ENCODE measurements around the gene MYH6.
"Not testable (repeated sequence)": the region's sequence is repeated elsewhere in the genome, so short reads cannot be mapped to it uniquely, and the experiment has no call there.

The MYH6 gene

DNA sequence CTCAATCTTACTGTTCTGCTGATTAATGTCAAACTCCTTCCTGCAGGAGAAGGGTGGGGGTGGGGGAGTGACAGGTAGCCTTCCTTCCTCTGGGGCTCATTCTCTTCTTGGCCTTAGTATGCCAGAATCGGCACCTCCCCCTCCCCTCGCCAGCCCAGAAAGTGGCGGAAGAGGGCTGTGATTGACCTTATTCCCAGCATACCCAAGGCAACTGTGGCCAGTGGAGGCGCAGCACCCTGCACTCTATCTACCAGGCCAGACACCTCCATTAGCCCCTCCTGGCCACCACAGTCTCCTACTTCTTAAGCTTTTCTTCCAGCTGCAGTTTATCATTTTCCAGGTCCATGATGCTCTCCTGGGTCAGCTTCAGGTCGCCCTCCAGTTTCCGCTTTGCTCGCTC, 15.5 kb downstream of the MYH6 start:
- DNase-seq (ENCODE audit: low spot score) = no peak

DNA sequence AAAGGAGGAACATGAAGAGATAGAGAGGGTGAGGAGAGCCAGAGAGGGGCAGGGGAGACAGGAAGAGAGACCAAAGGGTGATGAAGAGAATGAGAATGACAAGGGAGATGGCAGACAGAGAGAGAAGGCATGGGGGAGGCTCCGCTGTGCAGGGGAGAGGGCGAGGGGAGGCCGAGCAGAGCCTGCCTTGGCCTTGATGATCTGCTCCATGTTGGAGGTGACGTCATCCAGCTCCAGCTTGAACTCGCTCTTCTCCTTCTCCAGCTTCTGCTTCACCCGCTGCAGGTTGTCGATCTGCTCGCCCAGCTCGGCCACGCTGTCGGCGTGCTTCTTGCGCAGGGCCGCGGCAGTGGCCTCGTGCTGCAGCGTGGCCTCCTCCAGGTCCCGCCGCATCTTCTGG, 18.2 kb downstream of the MYH6 start:
- DNase-seq (ENCODE audit: low spot score) = not testable (repeated sequence)

DNA sequence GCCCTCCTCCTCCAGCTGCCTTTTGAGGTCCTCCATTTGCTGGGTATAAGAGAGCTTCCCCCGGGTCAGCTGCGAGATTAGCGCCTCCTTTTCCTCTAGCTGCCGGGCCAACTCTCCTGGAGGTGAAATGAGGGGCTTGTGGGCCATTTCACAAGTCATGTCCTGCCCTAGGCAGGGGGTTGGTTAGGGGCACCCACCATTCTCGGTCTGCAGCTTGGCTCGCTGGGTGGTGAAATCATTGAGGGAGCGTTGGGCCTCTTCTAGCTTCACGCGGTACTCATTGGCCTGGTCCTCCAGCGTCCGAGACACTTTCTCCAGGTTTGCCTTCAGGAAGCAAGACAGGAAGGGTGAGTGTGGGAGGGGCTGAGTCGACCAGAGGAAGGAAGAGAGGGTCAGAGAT, 18.7 kb downstream of the MYH6 start:
- DNase-seq (ENCODE audit: low spot score) = no peak

DNA sequence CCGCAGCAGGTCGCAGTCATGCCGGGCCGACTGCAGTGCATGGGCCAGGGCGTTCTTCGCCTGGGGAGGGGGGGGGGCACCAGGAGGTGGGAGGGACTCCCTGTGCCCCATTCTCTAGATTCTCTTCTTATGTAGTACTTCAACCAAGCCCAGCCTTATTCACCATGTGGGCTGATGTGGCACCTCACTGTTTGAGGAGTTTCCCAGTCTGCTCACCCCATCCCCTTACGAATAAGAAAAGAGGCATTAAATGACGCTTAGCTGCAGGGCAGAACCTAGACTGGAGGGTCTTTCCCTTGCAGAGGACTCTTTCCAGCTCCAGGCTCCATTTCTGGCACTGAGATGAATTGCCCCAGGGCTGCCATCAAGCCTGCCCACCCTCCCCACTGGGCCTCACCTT, 19.1 kb downstream of the MYH6 start:
- DNase-seq (ENCODE audit: low spot score) = no peak

DNA sequence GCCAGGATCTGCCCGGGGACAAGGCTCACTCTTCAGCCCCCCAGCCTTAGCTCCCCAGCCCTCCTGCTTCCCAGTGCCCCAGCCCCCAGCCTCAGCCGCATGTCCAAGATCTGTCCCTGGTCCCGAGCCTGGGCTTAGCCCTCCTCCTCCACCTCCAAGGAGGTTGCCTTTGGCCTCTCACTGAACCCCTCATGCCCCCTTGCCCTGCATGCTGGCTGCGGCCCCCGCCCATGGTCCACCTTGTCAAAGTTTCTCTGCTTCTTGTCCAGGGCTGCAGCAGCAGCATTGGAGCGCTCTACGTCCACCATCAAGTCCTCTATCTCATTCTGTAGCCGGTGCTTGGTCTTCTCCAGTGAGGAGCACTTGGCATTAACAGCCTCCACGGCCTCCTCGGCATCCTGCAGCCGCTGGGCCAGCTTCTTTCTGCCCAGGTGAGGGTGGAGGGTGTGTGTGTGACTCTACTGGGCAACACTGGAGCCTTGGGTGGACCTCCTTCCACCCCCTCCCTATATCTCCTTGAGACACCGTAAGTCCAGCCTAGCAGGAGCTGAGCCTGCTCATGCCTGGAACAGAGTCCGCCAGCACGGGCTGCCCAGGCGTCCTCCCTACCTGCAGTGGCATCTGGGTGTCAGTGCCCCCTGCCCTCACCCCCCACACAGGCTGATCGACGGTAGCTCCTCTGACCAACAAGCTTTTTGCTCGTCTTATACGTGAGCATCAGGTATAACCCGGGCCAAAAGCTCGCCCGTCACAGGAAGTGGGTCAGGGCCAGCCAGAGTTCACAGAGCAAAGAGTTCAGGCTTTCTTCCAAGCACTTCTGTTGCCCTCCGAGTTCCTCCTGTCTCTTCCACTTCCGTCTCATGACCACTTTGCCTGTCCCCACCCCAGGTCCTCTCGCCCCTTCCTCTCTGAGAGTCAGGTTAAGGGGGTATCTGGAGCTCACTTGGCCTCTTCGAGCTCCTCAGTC, 19.9 kb downstream of the MYH6 start:
- no peak for DNase-seq (ENCODE audit: low spot score)

DNA sequence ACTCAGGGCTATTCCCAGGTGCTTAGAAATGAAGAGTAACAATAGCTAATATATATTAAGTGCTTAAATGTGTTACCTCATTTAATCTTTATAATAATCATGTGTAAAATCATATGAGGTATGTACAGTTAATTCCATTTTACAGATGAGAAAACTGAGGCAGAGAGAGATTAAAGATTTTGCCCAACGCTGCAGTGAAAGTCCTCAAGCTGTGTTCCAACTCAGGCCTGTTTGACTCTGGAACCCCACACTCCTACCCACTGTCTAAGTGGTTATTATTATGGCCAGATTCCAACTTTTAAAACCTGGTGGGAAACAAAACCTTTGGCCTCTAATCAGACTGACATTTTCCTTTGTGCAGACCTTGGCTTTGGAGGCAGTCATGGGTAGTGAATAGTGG, 21.1 kb downstream of the MYH6 start:
- no peak for DNase-seq (ENCODE audit: low spot score)

DNA sequence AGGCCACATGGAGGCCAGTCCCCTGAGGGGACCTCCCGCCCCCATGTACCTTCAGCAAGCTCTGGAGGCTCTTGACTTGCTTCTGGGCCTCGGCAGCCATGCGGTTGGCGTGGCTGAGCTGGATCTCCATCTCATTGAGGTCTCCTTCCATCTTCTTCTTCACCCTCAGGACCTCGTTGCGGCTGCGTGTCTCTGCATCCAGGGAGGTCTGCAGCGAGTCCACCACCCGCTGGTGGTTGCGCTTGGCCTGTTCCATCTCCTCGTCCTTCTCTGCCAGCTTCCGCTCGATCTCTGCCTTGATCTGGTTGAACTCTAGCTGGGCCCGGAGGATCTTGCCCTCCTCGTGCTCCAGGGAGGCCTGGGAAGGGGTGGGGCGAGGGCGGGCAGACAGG, 21.8 kb downstream of the MYH6 start:
- not testable (repeated sequence) for DNase-seq (ENCODE audit: low spot score)

DNA sequence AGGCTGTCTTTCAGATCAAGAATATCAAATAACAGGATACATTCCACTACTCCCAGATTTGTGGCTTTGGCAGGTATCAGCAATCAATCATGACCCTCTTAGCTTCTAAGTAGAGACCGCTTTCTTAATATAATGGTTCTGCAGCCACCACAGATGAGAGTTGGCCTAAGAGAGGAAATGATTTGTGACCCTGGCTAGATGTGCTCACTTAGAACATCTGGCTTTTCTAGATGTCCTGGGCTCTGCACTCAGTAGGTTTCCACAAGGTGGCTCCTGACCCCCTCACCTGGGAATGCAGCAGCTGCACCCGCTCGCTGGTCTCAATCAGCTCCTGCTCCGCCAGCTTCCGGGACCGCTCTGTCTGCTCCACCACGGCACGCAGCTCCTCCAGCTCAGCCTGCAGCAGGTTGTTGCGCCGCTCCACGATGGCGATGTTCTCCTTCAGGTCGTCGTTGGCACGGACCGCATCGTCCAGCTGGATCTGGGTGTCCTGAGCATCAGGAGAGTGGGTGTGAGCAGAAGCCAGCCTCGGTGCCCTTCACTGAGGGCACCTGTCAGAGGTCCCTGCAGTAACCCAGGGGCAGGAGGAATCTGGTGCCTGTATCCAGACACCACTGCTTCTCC, 22.3 kb downstream of the MYH6 start:
- DNase-seq (ENCODE audit: low spot score) = no peak

DNA sequence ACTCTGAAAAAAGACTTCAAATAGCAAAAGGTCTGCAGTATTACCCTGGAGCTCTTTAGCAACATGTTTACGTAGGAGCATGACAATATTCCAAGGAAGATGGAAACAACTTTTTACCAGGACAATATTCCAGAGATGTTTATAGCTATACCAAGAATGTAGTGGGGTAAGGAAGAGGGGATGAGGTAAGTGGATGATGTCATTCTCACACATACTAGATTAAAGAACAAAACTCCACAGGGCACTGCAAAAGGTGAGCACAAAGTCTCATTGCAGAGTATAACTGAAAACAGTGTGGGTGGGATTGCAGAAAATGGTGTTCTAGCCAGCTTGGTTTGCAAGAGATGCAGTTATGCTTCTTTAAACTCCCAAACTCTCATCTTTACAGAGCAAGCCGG, 22.8 kb downstream of the MYH6 start:
- no peak for DNase-seq (ENCODE audit: low spot score)

DNA sequence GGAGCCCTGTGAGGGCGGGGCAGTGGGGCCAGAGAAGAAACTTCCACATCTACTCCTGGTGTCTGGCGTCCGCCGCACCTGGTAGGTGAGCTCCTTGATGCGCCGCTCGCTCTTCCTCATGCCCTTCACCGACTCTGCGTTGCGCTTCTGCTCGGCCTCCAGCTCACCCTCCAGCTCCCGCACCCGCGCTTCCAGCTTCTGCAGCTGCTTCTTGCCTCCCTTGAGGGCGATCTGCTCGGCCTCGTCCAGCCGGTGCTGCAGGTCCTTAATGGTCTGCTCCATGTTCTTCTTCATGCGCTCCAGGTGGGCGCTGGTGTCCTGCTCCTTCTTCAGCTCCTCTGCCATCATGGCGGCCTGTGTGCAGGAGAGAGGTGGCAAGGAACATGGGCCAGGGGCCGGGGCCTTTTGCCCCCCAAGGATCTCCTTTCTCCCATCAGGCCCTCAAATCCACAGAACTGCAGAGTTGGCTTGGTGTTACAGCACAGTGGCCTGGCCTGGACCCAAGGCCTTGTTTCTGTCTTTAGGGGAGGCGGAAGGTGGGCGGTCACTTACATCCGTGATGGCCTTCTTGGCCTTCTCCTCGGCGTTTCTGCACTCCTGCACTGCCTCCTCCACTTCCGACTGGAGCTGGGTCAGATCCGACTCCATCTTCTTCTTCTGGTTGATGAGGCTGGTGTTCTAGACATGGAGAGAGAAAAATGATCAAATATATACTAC, 23.6 kb downstream of the MYH6 start:
- no peak for DNase-seq (ENCODE audit: low spot score)

DNA sequence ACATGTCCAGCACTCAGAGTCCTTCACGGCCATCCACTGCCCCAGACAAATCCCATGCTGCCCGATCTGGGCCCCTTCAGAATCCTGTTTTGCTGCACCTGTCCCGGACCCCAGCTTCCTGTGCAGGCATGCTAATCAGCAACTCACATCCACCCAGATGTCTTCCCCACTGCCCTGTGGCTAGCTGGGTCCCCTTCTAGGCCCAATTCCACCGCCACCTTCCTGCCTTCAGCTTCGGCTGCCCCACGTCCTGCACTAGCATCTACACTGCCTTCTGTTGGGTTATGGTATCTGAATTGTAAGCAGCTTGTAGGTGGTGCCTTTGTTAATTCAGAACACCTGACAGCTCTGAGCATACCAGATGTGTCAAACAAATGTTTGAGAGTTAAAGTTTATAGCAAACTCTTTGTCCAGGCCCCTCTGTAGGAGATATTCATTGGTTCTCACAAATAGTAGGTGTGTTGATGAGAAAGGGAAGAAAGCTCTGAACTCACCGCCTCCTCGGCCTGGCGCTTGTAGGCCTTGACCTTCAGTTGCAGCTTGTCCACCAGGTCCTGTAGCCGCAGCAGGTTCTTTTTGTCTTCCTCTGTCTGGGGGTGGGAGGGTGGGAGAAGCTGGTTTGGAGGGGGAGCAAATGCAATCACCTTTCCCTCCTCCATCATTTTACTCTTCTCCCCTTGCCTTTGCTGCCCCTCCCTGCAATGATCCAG, 25.2 kb downstream of the MYH6 start:
- no peak for DNase-seq (ENCODE audit: low spot score)

DNA sequence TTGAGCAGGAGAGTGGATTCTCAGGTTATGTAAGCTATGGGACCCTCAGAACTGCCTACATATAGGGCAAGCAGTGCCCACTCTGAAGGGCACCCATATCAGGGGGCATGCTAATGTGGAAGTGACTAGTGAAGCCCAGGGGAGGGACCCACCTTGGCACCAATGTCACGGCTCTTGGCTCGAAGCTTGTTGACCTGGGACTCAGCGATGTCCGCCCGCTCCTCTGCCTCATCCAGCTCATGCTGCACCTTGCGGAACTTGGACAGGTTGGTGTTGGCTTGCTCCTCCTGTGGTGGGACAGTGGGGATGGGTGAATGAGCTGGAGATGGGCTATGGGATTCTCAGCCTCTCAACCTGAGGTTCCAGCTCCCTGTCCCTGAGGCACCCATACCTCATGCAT, 25.8 kb downstream of the MYH6 start:
- no peak for DNase-seq (ENCODE audit: low spot score)

DNA sequence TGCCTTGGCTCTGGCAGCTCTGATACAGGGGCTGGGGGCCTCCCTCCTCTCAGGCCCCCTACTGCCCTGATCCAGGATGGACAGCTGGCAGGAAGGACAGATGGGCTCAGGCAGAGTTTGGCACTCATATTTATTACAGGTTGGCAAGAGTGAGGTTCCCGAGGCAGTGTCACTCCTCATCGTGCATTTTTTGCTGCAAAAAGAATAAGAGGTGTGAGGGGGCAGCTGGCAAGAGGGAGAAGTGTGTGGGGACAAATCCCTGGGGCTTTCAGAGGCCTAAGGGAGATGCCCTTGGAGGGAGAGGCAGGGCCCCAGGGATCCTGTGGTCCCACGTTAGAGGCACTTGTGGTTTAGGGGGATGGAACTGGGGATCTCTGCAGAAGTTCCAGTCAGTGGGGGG, 26.2 kb downstream of the MYH6 start:
- no peak for DNase-seq (ENCODE audit: low spot score)

DNA sequence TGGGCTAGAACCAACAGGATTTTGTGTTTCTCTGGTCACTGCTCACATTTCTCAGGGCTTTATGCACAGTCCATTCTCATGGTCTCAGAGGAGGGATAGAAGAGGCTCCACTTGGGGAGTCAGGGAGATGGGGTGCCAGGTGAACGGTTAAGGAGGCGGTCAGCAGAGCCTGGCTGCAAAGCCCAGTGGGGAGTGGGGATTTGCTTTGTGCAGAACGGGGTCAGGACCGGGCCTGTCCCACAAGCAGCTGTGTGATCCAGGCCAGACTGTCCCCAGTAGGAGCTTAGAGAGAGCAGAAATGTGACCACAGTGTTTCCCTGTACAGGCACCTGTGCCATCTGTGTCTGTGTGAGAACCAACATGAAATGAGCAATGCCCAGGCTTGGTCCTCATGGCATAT, 27.1 kb downstream of the MYH6 start:
- no peak for DNase-seq (ENCODE audit: low spot score)

DNA sequence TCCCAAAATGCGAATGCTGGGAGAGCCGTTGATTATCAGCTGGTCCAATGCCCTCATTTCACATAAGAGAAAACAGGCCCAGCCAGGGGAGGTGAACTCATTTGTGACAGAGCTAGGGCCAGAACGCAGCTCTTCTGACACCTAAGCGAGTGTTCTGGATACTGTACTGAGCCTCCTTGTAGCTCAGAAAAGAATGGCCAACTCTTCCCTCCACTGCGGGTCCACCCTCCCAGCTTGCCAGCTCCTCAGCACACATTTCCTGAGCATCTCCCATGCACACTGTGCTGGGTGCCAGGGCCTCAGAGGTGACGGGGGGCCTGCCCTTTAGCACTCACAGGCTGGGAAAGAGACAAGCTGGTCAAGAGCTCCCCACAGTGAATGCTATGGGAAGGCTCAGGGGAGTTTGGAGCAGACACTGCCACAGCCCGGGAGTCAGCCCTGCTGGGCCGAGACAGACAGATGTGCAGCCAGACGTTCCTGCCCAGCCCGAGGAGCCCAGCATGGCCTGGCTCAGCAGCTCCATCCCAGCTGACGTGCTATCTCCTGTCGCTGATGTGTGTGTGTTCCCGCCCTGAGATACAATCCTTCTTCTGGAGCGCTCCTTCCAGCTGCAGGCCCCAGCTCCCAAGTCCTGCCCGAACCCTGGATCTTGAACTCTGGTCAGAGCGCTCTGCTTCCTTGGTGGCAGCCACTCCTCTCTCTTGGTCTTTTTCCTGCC, 27.7 kb downstream of the MYH6 start:
- no peak for DNase-seq (ENCODE audit: low spot score)

DNA sequence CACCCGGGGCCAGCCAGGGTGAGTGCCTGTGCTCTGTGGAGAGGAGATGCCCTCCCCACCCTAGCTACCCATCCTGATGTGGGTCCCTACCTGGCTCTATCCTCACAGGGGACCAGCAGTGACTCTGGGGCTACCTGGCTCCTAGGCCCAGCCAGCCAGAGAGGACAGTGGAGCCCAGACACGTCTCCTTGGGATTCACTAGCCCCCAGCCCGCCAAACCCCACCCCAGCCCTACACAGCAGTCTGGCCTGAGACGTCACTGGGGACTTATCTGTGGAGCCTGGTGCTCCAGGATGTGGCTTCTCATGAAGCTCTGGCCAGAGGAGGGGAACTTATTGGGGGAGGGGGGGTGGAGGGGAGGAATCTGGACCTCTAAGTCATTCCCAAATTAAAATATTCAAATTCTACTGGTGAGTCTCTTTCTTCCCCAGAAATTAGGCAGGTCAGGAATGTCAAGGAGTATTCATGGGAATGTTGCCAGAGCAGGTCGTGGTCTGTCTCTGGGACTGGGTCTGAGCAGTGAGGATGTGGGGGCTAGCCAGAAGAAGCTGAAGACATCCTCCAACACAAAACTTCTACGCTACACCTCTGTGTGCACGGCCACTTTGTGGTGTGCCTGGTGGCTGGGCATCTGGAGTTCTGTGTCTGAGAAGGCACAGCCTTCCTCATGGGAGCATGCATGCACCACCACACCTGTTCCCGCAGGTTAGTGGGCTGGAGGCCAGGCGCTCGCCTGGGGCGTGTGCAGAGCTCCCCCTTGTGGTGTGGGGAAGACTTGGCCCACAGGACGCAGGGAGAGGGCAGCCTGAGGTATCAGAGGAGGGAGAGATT, 28.5 kb downstream of the MYH6 start:
- DNase-seq (ENCODE audit: low spot score) = peak; percentile 89

DNA sequence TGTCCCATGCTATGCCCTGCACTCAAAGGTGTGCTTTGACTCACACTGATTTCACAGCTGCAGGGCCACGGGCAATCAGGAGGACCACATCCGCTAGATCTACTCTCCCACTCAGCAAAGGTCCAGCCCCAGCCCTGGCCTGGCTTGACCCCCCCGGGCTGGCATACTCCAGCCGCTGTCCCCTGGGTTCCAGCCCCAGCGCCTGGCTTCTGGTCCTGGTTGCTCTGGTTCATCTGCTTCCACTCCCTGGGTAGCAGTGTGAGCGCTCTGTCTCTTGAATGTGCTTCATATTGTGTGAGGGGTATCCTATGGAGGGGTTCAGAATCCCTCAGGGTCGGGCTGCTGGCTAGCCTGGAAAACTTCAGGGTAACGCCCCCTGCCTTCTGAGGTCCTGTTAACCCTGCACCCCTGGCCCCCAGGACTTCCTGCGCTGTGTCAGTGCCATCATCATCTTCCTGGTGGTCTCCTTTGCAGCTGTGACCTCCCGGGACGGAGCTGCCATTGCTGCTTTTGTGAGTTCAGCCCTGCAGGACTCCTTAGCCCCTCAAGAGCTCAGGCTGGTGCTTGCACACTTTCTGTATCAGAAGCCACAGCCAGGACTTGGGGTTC, 29.4 kb downstream of the MYH6 start:
- no peak for DNase-seq (ENCODE audit: low spot score)

DNA sequence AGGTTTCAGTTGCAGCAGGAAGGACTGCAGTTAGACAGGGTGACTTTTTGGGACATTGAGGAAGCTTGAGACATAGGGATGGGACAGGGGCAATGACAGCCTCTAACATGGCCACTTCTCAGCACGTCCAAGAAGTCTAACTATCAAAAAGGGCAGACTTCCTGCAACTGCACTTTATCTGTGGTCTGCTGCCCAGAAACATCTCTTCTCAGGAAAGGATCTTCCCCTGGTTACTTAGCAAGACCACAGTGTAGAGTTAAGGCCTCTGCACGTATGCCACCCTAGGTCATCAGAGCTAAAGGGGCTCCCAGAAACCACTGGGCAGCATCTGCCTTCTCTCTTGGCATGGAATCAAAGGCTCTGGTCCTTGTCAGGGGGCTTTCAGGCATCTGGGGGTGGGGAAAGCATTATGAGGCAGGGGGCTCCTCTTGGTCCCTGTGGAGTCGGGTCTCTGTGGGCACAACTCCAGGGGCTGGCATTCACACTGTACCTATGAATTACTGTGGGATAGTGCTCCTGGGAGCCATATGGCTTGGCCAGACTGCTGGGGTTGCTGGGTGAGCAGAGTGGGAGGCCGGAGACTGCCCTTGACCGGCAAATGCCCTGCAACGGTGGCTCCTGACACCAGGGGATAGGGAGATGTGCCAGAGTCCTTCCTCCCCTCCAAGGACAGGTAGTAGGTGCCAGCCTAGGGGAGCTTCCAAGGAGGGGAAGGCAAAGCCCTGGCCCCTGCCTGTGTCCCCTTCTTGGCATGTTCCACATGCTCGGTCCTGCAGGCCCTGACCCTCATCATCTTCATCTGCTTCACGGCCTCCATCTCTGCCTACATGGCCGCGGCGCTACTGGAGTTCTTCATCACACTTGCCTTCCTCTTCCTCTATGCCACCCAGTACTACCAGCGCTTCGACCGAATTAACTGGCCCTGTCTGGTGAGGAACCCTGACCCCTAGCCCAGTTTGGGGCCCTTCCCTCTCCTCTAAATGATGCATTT, 30.2 kb downstream of the MYH6 start:
- no peak for DNase-seq (ENCODE audit: low spot score)

DNA sequence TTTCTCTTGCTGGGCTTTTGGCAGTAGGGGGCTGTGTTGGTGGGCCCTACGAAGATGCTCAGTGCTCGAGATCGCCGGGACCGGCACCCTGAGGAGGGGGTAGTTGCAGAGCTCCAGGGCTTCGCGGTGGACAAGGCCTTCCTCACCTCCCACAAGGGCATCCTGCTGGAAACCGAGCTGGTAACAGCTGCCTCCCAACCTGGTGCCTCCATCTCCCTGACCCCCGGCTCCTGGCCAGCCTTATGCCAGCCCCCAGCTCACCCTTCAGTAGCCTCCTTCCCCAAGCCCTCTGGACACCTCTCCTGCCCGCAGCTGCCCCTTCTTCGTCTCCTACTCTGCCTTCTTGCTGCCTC, 30.9 kb downstream of the MYH6 start:
- DNase-seq (ENCODE audit: low spot score) = no peak

All from HuH-7.5 (cell line).